ENCODE measurements around the gene DUSP8.
"Not testable (repeated sequence)": the region's sequence is repeated elsewhere in the genome, so short reads cannot be mapped to it uniquely, and the experiment has no call there.

Gene DUSP8

DNA sequence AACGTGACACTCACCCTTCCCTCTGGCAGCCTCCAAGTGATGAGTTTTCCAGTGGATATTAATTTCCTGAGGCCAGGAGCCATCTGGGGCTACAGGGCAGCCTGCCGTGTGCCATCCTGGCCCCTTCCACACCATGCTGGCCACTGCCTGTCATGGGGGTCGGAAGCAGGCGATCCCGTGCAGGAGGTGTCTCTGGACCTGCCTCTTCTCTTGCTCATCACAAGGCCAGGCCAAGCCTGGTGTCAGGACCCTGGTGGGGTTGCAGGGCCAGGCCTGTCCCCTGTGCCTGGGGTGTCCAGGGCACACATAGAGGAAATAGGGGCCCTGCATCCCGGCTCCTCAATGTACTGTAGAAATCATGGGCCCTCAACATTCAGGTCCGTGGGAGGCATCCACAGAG, 32.6 kb upstream of the DUSP8 start:
- Histone ChIP-seq H3K36me3 (ENCODE audit: insufficient read depth, low read length) (no peaks in the 10 kb centered on the region), H4K20me1 (ENCODE audit: insufficient read depth, low read length) (no peaks in the 10 kb centered on the region), H3K4me2 (ENCODE audit: low read length) (no peak overlapping the region), H3K27ac (ENCODE audit: low read depth, low read length, poor library complexity, severe bottlenecking) (no peak overlapping the region), H3K79me2 (ENCODE audit: insufficient read depth, low read length) (no peaks in the 10 kb centered on the region), H3K4me1 (ENCODE audit: insufficient read depth, low read length, severe bottlenecking) (peaks cover 4% of the 10 kb centered on the region), H3K27me3 (ENCODE audit: insufficient read depth, low read length) (no peaks in the 10 kb centered on the region), H3K9ac (ENCODE audit: low read length) (no peak overlapping the region), H3F3A (ENCODE audit: insufficient read depth, low read length) (no peaks in the 10 kb centered on the region), H3K4me3 (ENCODE audit: low read depth, low read length, poor library complexity, severe bottlenecking) (no peak overlapping the region), H2AFZ (ENCODE audit: low read length) (no peak overlapping the region), H3K9me2 (ENCODE audit: low read depth, low read length) (no peaks in the 10 kb centered on the region), H3K9me3 (ENCODE audit: low read length) (no peaks in the 10 kb centered on the region)
- no peak for TF ChIP-seq EZH2 (IDR thresholded peaks at IDR 0.05; ENCODE audit: borderline replicate concordance, low read length)
- TF ChIP-seq, protein P1, sequence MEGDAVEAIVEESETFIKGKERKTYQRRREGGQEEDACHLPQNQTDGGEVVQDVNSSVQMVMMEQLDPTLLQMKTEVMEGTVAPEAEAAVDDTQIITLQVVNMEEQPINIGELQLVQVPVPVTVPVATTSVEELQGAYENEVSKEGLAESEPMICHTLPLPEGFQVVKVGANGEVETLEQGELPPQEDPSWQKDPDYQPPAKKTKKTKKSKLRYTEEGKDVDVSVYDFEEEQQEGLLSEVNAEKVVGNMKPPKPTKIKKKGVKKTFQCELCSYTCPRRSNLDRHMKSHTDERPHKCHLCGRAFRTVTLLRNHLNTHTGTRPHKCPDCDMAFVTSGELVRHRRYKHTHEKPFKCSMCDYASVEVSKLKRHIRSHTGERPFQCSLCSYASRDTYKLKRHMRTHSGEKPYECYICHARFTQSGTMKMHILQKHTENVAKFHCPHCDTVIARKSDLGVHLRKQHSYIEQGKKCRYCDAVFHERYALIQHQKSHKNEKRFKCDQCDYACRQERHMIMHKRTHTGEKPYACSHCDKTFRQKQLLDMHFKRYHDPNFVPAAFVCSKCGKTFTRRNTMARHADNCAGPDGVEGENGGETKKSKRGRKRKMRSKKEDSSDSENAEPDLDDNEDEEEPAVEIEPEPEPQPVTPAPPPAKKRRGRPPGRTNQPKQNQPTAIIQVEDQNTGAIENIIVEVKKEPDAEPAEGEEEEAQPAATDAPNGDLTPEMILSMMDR (IDR thresholded peaks at IDR 0.05; ENCODE audit: low read length): no peak

DNA sequence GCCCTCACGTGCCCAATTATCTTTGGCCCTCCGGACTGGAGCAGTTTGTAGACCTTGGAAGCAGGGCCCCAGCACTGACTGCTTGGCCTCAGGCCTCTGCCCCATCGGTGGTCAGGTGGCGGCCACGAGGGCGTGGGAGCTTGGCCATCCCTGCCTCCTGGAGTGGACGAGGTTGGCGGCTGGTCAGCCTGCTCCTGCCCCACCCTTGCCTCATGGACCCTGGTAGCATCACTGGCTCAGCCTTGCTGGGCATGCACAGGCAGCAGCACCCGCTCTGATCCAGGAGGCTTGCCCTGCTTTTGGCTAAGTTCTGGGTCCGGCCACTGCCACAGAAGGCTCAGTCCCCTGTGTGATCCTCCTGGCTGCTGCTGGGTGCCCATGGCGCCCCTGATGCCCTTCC, 32.1 kb upstream of the DUSP8 start:
- H3F3A ChIP-seq (ENCODE audit: insufficient read depth, low read length): no peaks in the 10 kb centered on the region

GRCh38 chr11:1603629-1604028, 31.6 kb upstream of the DUSP8 start:
- TF ChIP-seq, protein P1 (IDR thresholded peaks at IDR 0.05; ENCODE audit: low read length): no peak
- no peak for TF ChIP-seq EZH2 (IDR thresholded peaks at IDR 0.05; ENCODE audit: borderline replicate concordance, low read length)
- Histone ChIP-seq H3K9me2 (ENCODE audit: low read depth, low read length) (no peaks in the 10 kb centered on the region), H3K79me2 (ENCODE audit: insufficient read depth, low read length) (no peaks in the 10 kb centered on the region), H3K4me2 (ENCODE audit: low read length) (no peak overlapping the region), H3F3A (ENCODE audit: insufficient read depth, low read length) (no peaks in the 10 kb centered on the region), H4K20me1 (ENCODE audit: insufficient read depth, low read length) (no peaks in the 10 kb centered on the region), H2AFZ (ENCODE audit: low read length) (no peak overlapping the region), H3K4me1 (ENCODE audit: insufficient read depth, low read length, severe bottlenecking) (peaks cover 4% of the 10 kb centered on the region), H3K9ac (ENCODE audit: low read length) (no peak overlapping the region), H3K36me3 (ENCODE audit: insufficient read depth, low read length) (no peaks in the 10 kb centered on the region), H3K27ac (ENCODE audit: low read depth, low read length, poor library complexity, severe bottlenecking) (no peak overlapping the region), H3K9me3 (ENCODE audit: low read length) (no peaks in the 10 kb centered on the region), H3K4me3 (ENCODE audit: low read depth, low read length, poor library complexity, severe bottlenecking) (no peak overlapping the region), H3K27me3 (ENCODE audit: insufficient read depth, low read length) (no peaks in the 10 kb centered on the region)

More for the DNA sequence above, 32.1 kb upstream of the DUSP8 start:
- Histone ChIP-seq H2AFZ (ENCODE audit: low read length) (no peak overlapping the region), H4K20me1 (ENCODE audit: insufficient read depth, low read length) (no peaks in the 10 kb centered on the region), H3K36me3 (ENCODE audit: insufficient read depth, low read length) (no peaks in the 10 kb centered on the region), H3K9ac (ENCODE audit: low read length) (no peak overlapping the region), H3K27ac (ENCODE audit: low read depth, low read length, poor library complexity, severe bottlenecking) (no peak overlapping the region), H3K9me3 (ENCODE audit: low read length) (no peaks in the 10 kb centered on the region), H3K4me3 (ENCODE audit: low read depth, low read length, poor library complexity, severe bottlenecking) (no peak overlapping the region), H3K79me2 (ENCODE audit: insufficient read depth, low read length) (no peaks in the 10 kb centered on the region), H3K4me1 (ENCODE audit: insufficient read depth, low read length, severe bottlenecking) (peaks cover 4% of the 10 kb centered on the region), H3K27me3 (ENCODE audit: insufficient read depth, low read length) (no peaks in the 10 kb centered on the region), H3K4me2 (ENCODE audit: low read length) (no peak overlapping the region), H3K9me2 (ENCODE audit: low read depth, low read length) (no peaks in the 10 kb centered on the region)
- TF ChIP-seq, protein P1 (IDR thresholded peaks at IDR 0.05; ENCODE audit: low read length): no peak
- no peak for TF ChIP-seq EZH2 (IDR thresholded peaks at IDR 0.05; ENCODE audit: borderline replicate concordance, low read length)

DNA sequence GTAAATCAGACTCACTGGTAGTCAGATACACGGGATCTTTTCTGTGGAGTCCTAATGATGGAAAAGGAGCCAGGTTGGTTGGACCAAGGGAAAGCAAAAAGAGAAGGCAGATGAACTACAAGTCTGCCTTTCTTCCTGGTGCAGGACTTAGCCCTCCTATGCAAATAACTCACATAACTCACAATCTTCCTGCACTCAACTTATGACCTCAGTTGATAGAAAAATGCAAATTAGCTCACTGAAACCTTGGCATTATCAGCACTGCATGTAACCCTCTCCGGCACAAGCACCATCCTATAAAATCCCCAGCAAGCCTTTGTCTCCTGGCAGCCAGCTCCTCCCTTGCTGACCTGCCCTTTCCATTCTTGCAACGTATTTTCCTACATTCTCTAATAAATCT, 29.6 kb upstream of the DUSP8 start:
- not testable (repeated sequence) for H4K20me1 ChIP-seq (ENCODE audit: insufficient read depth, low read length); H3K4me3 ChIP-seq (ENCODE audit: low read depth, low read length, poor library complexity, severe bottlenecking); H3F3A ChIP-seq (ENCODE audit: insufficient read depth, low read length); H3K9ac ChIP-seq (ENCODE audit: low read length); H3K4me1 ChIP-seq (ENCODE audit: insufficient read depth, low read length, severe bottlenecking); H3K9me2 ChIP-seq (ENCODE audit: low read depth, low read length); H3K36me3 ChIP-seq (ENCODE audit: insufficient read depth, low read length); H3K27ac ChIP-seq (ENCODE audit: low read depth, low read length, poor library complexity, severe bottlenecking); H3K79me2 ChIP-seq (ENCODE audit: insufficient read depth, low read length); H2AFZ ChIP-seq (ENCODE audit: low read length); H3K27me3 ChIP-seq (ENCODE audit: insufficient read depth, low read length); H3K9me3 ChIP-seq (ENCODE audit: low read length); H3K4me2 ChIP-seq (ENCODE audit: low read length)

All from OCI-LY1 (cell line).